Left renal pelvis (tissue), 4 donors: ENCODE results near the gene MANSC1. TPM values are rescaled to one million over a fixed set of nuclear protein-coding genes. Genes with fewer than 3 reads are reported as not detected.
"Not testable (repeated sequence)": the region's sequence is repeated elsewhere in the genome, so short reads cannot be mapped to it uniquely, and the experiment has no call there.

Source experiments
- DNase-seq, 4 donors: peaks; one replicate each; pipeline ENCODE4 v3.0.0-alpha.2; 2013; ENCODE audit warnings: low read depth in 4 of 4, low spot score in 3 of 4
- polyA plus RNA-seq, 4 donors: library from polyadenylated mRNA; unstranded; fragments of 120-200 nt; gene quantifications; one replicate each; pipeline ENCODE4 v1.2.1, GENCODE V29; 2013; ENCODE audit not compliant: insufficient read length in 4 of 4

MANSC1 gene
- polyA plus RNA-seq, 4 donors = 32.9 to 39.5 (median 35.8) TPM

DNA sequence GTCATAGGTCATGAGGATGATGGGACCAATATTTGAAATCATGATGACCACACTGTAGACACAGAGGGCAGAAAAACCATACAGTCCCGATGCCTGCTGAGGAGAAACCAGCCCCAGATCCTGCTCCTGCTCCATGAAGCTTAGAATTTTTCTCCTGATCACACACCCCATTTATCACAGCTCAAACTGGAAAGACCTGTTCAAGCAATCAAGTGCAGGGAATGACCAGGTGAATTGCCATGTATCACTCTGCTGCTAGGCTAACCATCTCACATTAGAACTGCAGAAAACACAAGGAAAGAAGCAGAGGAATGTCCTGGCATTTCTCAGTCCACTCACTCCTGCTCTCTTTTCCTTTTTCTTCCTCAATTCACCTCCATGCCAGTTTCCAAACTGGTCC, 18.1 kb downstream of the MANSC1 start:
- no peak for DNase-seq

DNA sequence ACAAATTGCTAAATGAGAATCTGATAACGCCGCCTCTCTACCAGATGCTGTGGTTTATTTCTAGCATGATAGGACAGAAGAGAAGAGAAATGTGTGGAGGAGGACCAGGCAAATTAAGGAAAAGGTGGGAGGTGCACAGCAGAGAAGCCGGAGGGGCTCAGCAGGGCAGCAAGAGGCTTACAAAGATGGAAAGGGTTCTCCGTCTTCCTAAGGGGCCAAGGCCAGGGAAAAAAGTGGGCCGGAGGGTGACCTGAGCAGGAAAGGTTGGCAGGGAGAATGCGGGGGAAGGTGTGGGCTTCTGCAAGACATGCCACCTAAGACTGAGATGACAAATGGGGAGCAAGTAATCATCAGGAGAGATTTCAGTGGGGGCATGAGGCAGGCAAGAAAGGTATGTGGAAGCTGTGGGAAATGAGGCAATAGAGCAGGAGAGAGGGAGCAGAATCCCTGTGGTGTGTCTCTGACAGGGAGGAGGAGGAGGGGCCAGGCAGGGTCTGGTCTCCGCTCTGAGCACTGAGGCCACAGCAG, 18.7 kb downstream of the MANSC1 start:
- DNase-seq = no peak

DNA sequence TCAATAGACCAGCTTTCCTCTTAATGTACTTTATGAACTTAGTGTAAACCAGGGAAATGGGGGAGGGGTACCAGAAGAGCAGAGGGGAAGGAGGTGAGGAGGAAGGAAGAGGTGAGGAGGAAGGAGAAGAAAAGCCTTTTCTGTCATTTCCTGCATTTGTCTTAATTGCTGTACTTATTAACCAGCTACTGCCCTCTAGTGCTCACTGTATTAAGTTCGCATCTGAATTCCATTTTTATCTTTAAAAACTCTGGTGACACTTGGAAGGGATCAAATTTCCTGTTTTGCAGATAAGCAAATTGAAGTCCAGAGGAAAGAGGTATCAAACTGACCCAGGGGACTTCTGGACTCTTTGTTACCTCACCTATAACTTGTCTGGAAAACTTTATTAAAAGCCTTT, 22.2 kb downstream of the MANSC1 start:
- no peak for DNase-seq

DNA sequence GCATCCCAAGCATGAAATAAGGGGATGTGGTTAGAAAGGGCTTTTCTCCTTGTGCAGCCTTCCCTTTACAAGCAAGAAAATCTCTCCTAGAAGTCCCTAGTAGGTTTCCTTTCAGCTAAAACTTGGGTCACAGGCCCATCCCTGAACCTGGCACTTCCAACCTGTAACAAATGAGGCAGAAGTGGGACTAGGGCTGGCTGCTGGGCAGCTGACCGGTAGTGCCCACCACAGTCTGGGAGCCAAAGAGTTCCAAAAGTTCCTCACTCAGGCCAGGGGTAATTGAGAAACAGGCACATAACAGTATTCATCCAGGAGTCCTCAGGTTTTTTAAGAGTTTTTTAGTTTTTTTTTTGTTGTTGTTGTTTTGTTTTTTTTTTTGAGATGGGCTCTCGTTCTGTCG, 23.8 kb downstream of the MANSC1 start:
- no peak for DNase-seq

DNA sequence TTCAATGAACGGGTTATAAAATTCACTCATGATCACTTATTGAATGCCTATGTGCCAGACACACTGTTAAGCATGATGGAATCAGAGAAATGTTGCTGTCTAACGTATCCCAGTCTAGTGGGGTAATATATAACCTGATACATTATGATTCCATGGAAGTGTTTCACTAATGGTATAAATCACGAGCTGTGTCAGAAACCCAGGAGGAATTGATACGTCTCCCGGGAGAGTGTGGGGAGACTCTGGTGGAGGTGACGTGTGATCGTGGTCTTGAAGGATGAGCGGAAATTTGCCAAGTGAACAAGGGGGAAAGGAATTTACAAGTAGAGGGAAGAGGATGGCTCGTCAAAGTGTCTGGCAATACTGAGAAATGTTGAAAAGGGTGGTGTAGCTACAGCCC, 26.5 kb downstream of the MANSC1 start:
- no peak for DNase-seq

DNA sequence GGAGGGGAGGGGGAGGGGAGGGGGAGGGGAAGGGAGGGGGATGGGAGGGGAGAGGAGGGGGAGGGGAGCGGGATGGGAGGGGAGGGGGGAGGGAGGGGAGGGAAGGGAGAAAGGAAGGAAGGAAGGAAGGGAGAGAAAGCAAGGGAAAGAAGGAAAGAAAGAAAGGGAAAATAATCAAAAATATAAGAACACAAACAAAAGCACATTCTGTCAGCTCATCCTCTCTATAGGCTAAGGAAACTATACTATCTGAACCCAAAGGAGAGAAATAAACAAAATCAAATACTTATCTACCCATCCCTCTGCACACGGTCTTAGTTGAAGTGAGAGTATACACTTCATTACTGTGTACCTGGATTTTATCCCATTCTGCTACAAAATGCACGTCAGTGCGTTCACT, 26.9 kb downstream of the MANSC1 start:
- DNase-seq = no peak

DNA sequence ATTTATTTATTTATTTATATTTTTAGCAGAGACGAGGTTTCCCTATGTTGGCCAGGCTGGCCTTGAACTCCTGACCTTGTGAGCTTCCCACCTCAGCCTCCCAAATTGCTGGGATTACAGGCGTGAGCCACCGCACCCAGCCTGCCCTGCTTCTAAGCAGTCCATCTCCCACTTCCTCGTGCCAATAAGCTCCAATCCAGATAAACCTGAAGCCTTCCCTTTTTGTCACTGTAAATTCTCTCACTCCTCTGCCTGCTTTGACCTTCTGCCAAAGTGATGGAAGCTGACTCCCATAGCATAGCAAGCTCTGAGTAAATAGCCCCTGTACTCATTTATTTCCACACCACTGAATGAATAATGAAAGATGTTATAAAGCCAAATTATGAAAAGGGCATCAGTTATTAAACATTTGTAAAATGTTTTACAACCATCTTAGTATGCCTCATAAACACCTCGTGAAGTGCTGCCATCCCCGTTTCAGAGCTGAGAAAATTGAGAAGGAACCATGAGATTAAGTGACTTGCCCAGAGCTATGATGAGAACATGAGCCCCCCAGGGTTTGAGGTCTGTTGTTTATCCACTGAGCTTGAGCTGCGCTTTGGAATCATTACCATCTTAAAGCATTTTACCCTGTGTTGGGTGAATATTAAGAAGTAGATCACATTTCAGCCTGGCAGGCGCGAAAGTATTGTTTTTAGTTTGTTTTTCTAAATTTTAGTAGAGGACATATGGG, 30.4 kb downstream of the MANSC1 start:
- DNase-seq = peak in 1 of 4 donors; percentile 41

DNA sequence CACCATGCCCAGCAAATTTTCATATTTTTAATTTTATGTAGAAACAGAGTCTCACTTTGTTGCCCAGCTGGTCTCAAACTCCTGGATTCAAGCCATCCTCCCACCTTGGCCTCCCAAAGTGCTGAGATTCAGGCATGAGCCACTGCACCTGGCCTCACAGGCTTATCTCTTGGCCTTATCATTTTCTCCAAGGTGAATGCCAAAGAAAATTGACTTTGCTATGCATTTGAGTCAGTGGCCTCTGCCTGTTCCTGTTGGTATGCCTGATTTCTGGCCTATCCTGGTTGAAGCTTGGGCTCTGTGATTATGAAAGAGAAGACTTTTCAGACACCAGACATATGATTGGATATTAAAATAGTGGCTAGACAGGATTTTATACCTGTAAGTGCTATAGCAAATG, 34.2 kb downstream of the MANSC1 start:
- no peak for DNase-seq

DNA sequence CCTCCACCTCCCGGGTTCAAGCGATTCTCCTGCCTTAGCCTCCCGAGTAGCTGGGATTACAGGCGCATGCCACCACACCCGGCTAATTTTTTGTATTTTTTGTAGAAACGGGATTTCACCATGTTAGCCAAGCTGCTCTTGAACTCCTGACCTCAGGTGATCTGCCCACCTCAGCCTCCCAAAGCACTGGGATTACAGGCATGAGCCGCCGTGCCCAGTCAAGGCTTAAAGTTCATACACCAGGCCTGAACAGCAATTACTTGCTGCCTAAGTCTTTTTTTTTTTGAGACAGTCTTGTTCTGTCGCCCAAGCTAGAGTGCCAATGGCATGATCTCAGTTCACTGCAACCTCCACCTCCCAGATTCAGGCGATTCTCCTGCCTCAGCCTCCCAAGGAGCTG, 39.3 kb downstream of the MANSC1 start:
- DNase-seq = not testable (repeated sequence)

DNA sequence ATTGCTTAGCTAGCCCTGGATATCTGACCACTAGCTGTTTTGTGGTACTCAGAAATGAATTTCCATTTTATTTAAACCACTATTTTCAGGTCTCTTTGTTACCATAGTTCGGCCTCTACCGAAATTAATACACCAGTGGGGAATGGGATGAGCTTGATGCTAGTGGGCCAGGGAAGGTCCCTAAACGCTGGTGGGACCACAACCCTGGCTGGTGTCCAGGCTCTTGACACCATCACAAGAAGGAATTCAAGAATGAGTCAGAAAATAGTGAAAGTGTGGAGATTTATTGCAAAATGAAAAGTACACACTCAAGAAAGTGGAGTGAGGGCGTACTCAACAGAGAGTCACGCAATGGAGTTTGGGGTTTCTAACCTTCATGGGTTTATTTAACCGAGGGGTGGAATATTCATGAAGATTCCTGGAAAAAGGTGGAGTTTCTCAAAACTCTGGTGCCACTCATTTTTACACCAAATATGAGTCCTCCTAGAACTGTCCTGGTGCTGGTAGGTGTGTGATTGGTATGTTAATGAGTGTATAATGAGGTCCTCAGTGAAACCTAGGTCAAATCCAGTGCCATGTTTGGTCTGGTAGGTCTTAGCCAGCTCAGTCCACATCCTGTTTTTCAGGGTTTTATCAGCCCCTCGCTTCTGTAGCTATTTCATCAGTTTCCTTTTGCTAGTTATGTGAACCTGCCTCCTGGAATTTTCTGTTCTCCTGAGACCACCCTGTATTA, 44.3 kb downstream of the MANSC1 start:
- no peak for DNase-seq

DNA sequence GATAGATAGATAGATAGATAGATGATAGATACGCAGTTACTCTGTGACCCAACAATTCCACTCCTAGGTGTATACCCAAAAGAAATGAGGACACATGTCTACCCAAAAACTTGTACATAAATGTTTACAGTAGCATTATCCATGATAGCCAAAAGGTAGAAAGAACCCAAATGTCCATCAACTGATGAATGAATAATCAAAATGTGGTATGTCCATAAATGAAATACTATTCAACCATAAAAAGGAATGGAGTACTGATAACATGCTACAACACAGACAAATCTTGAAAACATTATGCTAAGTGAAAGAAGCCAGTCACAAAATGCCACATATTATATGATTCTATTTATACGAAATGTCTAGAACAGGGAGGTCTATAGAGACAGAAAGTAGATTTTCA, 47.1 kb downstream of the MANSC1 start:
- DNase-seq = no peak

DNA sequence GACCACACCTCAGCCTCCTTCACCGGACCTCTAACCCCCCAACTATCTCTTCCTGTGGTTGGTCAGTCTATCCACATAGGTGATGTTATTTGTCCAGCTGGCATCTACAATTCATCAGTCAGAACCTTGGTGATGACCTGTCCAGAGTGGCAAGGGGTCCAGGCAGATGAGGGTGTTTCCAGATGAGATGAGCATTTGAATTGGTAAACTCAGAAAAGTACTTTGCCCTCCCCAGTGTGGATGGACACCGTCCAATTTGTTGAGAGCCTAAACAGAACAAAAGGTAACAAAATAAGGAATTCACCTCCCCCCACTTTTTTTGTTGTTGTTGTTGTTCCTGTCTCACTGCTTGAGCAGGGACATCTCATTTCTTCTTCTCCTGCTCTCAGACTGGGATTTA, 48.9 kb downstream of the MANSC1 start:
- DNase-seq = no peak

DNA sequence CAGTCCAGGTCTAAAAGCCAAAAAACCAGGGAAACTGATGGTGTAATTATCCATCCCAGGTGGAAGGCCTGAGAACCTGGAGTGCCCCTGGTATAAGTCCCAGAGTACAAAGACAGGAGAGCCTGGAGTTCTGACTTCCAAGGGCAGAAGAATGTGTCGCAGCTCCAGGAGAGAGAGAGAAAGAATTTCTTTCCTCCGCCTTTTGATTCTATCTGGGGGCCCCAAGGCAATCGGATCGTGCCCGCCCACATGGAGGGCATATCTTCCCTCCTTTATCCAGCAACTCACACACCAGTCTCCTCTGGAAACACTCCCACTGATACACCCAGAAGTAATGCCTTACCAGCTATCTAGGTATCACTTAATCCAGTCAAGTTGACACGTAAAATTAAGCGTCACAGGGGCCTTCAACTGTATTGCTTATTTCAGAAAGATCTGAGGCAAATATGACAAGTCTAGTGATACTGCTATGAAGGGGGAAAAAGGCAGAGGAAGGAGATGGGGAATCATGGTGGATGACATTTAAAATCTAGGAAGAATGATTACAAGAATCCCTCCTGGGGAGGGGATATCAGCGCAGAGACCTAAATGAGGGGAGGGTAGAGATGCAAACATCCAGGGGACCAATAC, 52.7 kb downstream of the MANSC1 start:
- DNase-seq = no peak

DNA sequence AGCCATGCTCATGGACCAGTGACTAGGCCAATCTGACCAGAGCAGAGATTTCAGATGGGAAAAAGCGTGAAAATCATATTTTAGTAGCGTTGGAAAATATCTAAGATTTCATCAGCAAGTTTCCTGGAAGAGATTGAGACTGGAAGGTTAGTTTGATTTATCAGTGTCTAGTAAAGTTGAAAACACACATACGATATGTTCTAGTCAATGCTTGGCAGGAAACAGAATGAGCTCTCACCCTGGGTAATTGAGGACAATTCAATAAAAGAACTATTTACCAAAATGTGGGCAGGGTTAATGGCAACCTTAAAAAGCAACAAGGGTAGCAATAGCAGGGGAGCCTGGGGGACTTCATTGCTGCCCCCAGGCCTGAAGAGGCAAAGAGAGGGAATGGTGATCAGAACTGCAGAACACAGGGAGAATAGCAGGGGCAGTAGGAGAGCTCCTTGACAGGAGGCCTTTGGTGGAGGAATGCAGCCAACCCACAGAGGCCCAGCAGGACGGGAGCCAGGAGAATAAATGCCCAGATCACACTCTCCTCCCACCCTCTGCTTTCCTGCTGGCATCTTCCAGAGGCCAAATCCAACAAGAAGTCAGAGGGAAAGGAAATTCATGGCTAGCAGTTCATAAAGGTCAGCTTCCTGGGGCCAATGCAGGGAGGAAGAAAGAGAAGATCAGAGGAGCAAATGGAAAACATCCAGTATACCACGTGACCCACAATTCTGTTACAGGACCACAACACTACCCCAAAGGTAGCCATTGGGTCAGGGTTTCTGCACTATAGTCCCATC, 55.6 kb downstream of the MANSC1 start:
- DNase-seq = no peak

DNA sequence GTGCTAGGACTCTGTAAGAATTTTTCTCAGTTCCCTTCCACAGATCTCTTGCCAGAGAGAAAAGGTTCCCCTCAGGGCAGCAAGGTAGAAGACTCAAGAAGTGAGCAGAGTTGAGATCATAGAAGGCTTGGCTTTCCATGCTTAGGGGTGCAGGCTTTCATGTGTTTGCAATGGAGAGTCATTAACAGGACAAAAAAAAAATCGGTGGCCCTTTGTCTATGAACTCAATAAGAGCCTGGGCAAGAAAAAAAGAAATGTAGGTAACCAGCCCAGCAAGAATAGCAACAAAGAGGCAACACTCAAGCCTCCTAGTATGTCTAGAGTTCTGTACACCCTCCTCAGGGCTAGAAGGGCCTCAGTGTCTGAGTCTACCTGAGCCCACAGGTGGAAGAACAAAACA, 59.8 kb downstream of the MANSC1 start:
- DNase-seq = no peak

DNA sequence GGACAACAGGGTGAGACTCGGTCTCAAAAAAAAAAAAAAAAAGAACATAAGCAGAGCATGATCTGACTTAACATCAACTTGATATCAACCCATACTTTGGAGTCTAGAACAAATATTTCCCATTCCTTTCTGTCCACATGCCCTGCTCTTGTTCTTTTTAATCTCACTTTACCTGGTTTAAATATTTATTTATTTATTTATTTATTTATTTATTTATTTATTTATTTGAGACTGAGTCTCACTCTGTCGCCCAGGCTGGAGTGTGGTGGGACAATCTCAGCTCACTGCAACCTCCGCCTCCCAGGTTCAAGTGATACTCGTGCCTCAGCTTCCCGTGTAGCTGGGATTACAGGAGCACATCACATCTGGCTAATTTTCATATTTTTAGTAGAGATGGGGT, 63.6 kb downstream of the MANSC1 start:
- DNase-seq = no peak

DNA sequence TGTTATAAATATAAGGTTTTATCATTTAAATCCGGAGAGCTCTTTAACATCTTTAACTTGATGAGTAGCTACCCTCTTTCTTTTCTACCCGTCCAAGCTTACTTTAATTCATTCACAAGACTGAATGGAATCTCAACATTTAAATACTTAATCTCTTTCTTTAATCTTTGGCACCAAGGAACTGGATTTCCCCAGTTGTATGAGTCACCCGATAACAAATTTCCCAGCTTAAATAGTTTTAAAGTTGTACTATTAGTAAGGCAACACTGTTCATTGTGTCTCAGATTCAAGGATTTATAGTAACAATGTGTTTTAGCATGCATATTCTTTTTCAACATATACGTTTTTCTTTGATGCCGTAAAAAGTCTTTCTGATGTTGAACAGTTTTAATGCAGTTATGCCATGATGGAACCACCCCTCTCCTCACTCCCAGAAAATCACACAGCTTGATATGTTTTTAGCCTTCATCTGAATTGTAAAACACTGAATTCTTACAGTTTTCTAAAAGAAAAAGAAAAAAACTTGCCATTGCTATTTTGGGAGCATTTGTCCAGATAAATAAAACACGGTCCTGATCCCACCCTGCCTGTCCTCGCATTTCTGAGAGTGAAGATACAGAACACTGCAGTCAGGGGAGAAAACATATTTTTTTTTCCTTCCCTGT, 67.1 kb downstream of the MANSC1 start:
- DNase-seq = no peak

DNA sequence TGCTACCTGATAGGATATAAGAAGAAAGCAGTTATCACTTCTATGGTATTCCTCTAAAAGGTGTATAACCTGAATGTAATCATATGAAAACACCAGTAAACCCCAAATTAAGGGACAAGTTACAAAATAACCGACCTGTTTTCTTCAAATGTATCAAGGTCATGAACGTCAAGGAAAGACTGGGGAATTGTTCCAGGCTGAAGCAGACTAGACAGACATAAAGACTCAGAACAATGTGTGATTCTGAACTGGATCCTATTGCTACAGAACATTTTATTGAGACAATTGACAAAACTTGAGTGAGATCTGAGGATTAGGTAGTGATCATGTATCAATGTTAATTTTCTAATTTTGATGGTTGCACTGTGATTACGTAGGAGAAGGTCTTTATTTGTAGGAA, 67.8 kb downstream of the MANSC1 start:
- DNase-seq = no peak

DNA sequence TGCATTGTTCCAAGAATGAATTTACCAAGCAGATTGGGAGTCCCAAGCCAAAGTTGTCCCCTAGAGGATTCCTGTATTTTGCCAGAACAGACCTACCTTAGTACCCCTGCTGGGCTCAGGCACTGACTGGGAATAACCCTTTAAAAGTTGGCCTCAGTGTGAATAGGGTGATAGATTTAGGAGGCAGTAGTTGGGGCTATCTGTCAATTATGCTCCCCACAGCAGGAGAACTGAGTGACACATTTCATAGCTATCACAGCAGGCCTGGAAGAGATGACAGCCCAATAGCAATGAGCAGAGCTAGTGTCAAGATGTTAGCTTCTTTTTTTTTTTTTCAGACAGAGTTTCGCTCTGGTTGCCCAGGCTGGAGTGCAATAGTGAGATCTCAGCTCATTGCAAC, 68.9 kb downstream of the MANSC1 start:
- DNase-seq = no peak

DNA sequence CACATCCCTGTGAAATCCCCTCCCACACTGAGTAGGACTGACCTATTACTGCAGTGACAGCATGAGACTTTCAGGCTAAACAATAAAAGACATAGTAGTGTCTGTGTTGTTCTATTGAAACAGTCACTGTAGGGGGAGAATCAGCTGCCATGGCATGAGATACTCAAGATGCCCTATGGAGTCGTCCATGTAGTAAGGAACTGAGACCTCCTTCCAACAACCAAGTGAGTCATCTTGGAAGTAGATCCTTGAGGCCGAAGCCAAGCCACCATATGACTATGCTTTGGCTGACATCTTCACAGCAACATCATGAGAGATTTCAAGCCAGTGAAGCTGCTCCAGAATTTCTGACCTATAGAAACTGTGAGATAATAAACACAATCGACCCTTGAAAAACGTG, 71.1 kb downstream of the MANSC1 start:
- DNase-seq = no peak
